Body of pancreas (tissue), 4 donors: ENCODE data around the gene PHF24.
"Not testable (repeated sequence)": the region's sequence is repeated elsewhere in the genome, so short reads cannot be mapped to it uniquely, and the experiment has no call there.

Experiments
- CTCF ChIP-seq, 7 experiments: fragments of 450-650 bp in 4 of 7; fragments of 200-600 bp in 3 of 7; sonication (generic) in 3 of 7; IDR thresholded peaks; one replicate each; pipeline ENCODE4 v1.5.1; 2016 to 2019; ENCODE audit warnings: antibody characterized with exemption in 7 of 7
- POLR2A ChIP-seq, 3 donors: fragments of 450-650 bp; IDR thresholded peaks; one replicate each; pipeline ENCODE4 v1.6.1; 2016; ENCODE audit warnings: antibody characterized with exemption in 3 of 3, mild to moderate bottlenecking in 2 of 3

DNA sequence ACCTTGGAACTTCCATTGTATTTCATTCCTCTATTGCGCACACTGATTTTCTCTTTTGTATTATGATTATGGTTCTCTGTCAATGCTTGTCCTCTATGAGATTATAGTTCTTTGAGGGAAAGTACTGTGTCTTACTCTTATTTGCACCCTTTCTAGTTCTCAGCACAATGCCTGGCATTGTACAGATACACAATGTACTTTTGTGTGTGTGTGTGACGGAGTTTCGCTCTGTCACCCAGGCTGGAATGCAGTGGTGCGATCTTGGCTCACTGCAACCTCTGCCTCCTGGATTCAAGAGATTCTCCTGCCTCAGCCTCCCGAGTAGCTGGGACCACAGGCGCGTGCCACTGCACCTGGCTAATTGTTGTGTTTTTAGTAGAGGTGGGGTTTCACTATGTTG is 2.0 kb upstream of the PHF24 start:
- not testable (repeated sequence) for TF ChIP-seq CTCF, POLR2A (IDR thresholded peaks at IDR 0.05)
